Loucy (cell line): ENCODE results near the gene ARHGAP42.

Source experiments
- H2AFZ ChIP-seq: fragments of 200-600 bp; sonication (generic); 2 replicates; pipeline ENCODE4 v1.6.0; 2016; ENCODE audit warnings: antibody characterized with exemption, mild to moderate bottlenecking, low read length, moderate library complexity
- H3F3A ChIP-seq: fragments of 200-600 bp; 2 replicates; pipeline ENCODE4 v1.6.0; 2016; ENCODE audit warnings: antibody characterized with exemption, low read depth, mild to moderate bottlenecking
- H3K27me3 ChIP-seq: fragments of 200-600 bp; sonication (generic); 2 replicates; pipeline ENCODE4 v1.6.1; 2014; ENCODE audit warnings: low read length, mild to moderate bottlenecking; ENCODE audit not compliant: insufficient read depth, poor library complexity, severe bottlenecking
- H3K36me3 ChIP-seq: fragments of 200-600 bp; sonication (generic); 2 replicates; pipeline ENCODE4 v1.6.1; 2016; ENCODE audit warnings: low read length; ENCODE audit not compliant: insufficient read depth
- H3K4me1 ChIP-seq: fragments of 200-600 bp; sonication (generic); 2 replicates; pipeline ENCODE4 v1.5.1; 2014; ENCODE audit warnings: low read length, mild to moderate bottlenecking; ENCODE audit not compliant: insufficient read depth, poor library complexity, severe bottlenecking
- H3K4me2 ChIP-seq: fragments of 200-600 bp; sonication (generic); 2 replicates; pipeline ENCODE4 v1.6.0; 2014; ENCODE audit warnings: antibody characterized with exemption, low read length, low read depth, mild to moderate bottlenecking; ENCODE audit not compliant: poor library complexity, severe bottlenecking
- H3K4me3 ChIP-seq: fragments of 200-600 bp; sonication (generic); 2 replicates; pipeline ENCODE4 v1.5.1; 2014; ENCODE audit warnings: low read length, mild to moderate bottlenecking, mixed read lengths; ENCODE audit not compliant: poor library complexity, severe bottlenecking
- H3K79me2 ChIP-seq: fragments of 200-600 bp; sonication (generic); 2 replicates; pipeline ENCODE4 v1.6.1; 2014; ENCODE audit warnings: low read length; ENCODE audit not compliant: insufficient read depth
- H3K9ac ChIP-seq: fragments of 200-600 bp; sonication (generic); 2 replicates; pipeline ENCODE4 v1.6.0; 2014; ENCODE audit warnings: mild to moderate bottlenecking, low read depth, low read length, moderate library complexity; ENCODE audit not compliant: poor library complexity, severe bottlenecking
- H3K9me2 ChIP-seq: fragments of 200-600 bp; sonication (generic); replicated peaks from 2 replicates; pipeline ENCODE4 v1.6.1; 2016; ENCODE audit warnings: low read depth, low read length, mixed read lengths
- H3K9me3 ChIP-seq: fragments of 200-600 bp; sonication (generic); 2 replicates; pipeline ENCODE4 v1.6.1; 2014; ENCODE audit warnings: mild to moderate bottlenecking, antibody characterized with exemption, low read length, low read depth; ENCODE audit not compliant: insufficient read depth
- H4K20me1 ChIP-seq: fragments of 200-600 bp; sonication (generic); 2 replicates; pipeline ENCODE4 v1.6.0; 2014; ENCODE audit warnings: antibody characterized with exemption, low read length, mild to moderate bottlenecking; ENCODE audit not compliant: insufficient read depth, poor library complexity, severe bottlenecking
- CTCF ChIP-seq: fragments of 200-600 bp; sonication (generic); conservative IDR thresholded peaks from 2 replicates; pipeline ENCODE4 v1.5.1; 2014; ENCODE audit warnings: mild to moderate bottlenecking, antibody characterized with exemption, low read length
- EZH2phosphoT487 ChIP-seq: fragments of 200-600 bp; IDR thresholded peaks from 2 replicates; pipeline ENCODE4 v1.6.1; 2018; ENCODE audit warnings: antibody characterized with exemption, mild to moderate bottlenecking, moderate library complexity, borderline replicate concordance

Gene ARHGAP42

GRCh38 chr11:100641456-100641855, 45.6 kb upstream of the ARHGAP42 start:
- TF ChIP-seq CTCF (no peak), EZH2phosphoT487 (no peak)
- no peaks in the 10 kb centered on the region for H3K4me1 ChIP-seq
- no peaks in the 10 kb centered on the region for H3K36me3 ChIP-seq
- no peaks in the 10 kb centered on the region for H4K20me1 ChIP-seq
- H3K4me3 ChIP-seq = no peak overlapping the region
- no peak overlapping the region for H2AFZ ChIP-seq
- H3K9me2 ChIP-seq = no peaks in the 10 kb centered on the region
- H3K27me3 ChIP-seq = no peaks in the 10 kb centered on the region
- no peaks in the 10 kb centered on the region for H3K9me3 ChIP-seq
- no peak overlapping the region for H3K4me2 ChIP-seq
- H3F3A ChIP-seq = no peaks in the 10 kb centered on the region
- no peak overlapping the region for H3K9ac ChIP-seq
- H3K79me2 ChIP-seq = no peaks in the 10 kb centered on the region

GRCh38 chr11:100646545-100646944, 40.5 kb upstream of the ARHGAP42 start:
- Histone ChIP-seq H2AFZ (no peak overlapping the region), H3K27me3 (no peaks in the 10 kb centered on the region), H3K79me2 (no peaks in the 10 kb centered on the region), H3K9ac (no peak overlapping the region), H4K20me1 (no peaks in the 10 kb centered on the region), H3K4me2 (no peak overlapping the region), H3K9me3 (no peaks in the 10 kb centered on the region), H3K36me3 (no peaks in the 10 kb centered on the region), H3K4me3 (no peak overlapping the region), H3K4me1 (no peaks in the 10 kb centered on the region), H3F3A (no peaks in the 10 kb centered on the region), H3K9me2 (no peaks in the 10 kb centered on the region)
- TF ChIP-seq CTCF (no peak), EZH2phosphoT487 (no peak)

GRCh38 chr11:100647861-100648260, 39.2 kb upstream of the ARHGAP42 start:
- Histone ChIP-seq H3K4me3 (no peak overlapping the region), H3K9me2 (no peaks in the 10 kb centered on the region), H3K27me3 (no peaks in the 10 kb centered on the region), H3K4me2 (no peak overlapping the region), H3K9me3 (no peaks in the 10 kb centered on the region), H3K4me1 (no peaks in the 10 kb centered on the region), H3K9ac (no peak overlapping the region), H4K20me1 (no peaks in the 10 kb centered on the region), H2AFZ (no peak overlapping the region), H3K36me3 (no peaks in the 10 kb centered on the region), H3K79me2 (no peaks in the 10 kb centered on the region), H3F3A (no peaks in the 10 kb centered on the region)
- TF ChIP-seq EZH2phosphoT487 = no peak
- TF ChIP-seq CTCF = no peak
